Stimulated activated CD8-positive, alpha-beta memory T cell treated with anti-CD3 and anti-CD28 coated beads, Interleukin-12 subunit alpha, Interleukin-12 subunit beta, amount 100 ng/mL, for 4 hours (primary cell): ENCODE results near the gene SLX4IP.
A peak's percentile ranks its signal among the peaks of the same experiment; 100 is the strongest.

Experiments used
- DNase-seq: peaks from one replicate; pipeline ENCODE4 v3.0.0-alpha.2; 2020; ENCODE audit warnings: low read depth

SLX4IP gene

DNA sequence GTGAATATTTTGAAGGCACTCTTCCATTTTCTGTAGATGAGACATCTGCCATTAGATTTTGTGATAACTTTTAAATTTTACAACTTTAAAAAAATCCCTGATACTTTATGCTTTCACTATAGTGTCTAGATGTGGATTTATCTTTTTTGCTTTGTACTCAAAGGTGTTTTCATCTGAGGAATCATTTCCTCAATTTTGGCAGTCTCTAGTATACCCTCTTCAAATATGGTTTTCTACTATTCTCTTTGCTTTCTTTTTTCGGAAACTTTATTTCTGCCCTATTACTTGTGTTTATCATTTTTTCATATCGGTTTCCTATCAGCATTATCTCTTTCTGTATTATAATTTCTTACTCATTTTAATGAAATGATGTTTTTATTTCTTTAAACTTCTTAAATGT lies 62.2 kb downstream of the SLX4IP start:
- DNase-seq: no peak

DNA sequence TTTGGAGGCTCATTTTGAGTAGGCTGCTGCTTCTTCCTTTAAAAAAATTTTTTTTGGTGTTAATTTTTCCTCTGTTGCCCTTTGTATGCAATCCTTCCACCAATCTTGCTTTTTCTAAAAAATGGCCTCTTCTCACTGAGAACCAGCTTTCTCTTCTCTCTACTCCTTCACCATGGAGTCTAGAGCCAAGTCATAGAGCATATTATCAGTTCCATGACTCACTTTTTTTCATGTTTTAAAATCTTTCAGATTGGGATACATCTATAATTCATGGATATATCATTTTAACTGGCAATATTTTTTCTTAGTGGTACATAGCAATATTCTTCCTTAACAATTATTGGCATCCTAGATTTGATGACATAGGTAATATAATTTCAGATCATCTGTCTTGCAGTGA lies 62.7 kb downstream of the SLX4IP start:
- no peak for DNase-seq

DNA sequence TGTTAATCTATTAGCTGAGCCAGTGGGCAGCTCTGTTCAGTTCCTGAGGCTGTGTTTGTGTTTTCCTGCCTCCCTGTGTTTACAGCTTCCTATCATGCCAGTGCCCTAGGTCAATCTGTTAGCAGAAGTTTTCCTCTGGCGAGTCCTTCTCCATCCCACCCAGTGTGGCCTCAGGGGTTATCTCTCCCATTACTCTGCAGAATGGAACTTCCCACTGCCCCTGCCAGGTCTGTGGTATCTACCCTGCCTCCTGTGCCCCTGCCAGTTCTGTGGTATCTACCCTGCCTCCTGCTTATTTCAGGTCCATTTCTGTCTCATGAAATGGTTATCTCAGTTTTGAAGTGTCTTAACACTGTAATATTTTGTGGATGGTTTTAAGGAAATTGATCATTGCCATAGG lies 63.1 kb downstream of the SLX4IP start:
- no peak for DNase-seq

DNA sequence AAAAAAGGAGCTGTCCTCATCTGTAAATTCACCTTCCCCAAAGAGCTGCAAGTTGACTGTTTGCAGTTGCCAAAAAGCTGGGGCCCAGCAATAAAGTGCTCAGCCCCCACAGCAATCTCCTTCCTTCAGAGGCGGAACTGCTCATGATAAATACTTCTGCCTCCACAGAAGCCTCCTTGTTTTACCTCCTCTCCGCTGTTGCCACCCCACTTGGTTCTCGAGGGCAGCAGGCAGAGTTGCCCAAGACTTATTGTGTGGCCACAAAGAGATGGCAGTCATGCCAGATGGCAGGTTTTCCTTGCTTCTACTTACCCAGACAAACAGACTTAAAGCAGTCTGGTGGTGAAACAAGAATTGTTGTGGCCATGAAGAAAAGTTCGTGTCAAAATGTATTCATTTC lies 66.3 kb downstream of the SLX4IP start:
- DNase-seq: no peak

DNA sequence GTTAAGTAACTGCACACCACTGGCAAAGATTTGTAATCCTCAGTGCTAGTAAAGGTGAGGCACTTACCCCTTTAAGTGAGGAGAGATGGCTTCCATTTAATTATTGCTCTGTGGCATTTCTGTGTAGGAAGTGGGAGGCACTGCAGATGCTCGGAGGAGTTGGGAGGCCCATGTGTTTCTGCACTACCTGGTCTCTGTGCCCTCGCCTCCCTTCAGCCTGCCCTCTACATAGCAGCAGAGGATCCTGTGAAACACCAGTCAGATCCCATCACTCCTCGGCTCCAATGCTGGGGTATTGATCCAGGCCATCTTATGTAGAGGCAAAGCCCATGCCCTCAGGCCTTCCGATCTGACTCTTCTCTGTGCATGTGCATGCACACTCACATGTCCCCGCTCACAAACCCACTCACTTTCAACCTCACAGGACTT lies 67.0 kb downstream of the SLX4IP start:
- DNase-seq: no peak

DNA sequence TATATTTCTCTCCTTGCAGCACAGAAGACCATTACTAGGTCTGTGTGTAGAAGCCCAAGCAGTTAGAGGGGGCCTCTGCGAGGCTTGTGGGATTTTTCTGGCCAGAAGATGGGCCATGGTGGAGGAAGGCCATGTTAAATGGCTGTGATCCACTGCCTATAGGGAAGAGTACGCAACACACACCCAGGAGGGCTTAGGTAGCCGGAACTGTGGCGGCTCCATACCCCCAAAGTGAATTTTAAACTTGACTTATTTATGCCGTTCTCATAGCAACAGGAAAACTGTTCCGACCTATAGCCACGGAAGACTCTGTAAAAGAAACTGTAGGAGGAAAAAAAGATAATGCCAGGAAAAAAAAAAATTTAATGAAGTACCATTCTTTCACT lies 69.5 kb downstream of the SLX4IP start:
- DNase-seq: no peak

DNA sequence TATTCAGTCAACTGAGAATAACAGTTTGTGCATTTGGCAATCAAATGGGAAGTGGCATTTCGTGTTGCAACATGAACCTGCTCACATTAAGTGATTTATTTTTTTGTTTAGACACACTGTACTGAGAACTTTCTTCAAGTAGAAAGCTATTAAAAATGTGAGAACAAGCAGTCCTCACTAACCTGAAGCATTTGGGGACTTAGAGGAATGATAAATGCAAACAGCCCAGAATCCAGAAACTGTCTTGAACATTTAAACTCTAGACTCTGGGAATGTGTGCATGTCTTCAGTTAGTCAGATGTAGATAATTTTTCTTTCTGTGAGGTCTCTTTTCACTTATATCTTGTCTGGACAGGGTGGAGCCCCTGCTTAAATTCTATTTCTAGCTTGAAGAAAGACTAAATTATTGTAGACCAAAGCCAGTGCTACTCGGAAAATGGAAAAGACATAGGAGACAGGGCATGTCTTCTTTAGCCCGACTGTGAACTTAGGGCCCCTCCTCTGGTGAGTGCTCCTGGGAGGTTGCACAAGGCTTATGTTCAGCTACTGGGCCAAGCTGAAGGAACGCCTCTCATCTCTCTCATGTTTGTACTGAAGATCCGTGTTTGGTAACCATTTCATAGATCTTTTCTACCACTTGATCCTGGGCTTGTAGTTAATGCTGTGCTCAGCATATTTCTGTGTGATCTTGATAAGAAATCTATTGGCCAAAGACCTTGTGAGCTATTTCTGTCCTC lies 70.1 kb downstream of the SLX4IP start:
- DNase-seq: no peak

DNA sequence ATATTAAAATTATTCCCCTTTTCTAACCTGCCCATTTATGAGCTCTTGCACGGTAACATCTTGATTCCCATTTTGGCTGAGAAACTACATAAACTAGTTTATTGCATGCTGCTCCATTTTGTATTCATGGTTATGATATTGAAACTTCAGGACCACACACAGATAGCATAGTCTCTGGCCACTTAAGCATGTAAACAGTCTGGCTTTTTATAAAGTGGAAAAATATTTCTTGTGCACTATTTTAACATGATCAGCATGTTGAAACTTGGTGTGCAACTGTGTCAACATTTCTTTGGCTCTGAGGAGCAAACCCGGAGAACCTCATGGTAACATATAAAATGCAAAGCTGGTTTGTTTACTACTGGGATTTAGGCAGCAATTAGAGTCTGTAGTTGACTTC lies 70.7 kb downstream of the SLX4IP start:
- DNase-seq: no peak

DNA sequence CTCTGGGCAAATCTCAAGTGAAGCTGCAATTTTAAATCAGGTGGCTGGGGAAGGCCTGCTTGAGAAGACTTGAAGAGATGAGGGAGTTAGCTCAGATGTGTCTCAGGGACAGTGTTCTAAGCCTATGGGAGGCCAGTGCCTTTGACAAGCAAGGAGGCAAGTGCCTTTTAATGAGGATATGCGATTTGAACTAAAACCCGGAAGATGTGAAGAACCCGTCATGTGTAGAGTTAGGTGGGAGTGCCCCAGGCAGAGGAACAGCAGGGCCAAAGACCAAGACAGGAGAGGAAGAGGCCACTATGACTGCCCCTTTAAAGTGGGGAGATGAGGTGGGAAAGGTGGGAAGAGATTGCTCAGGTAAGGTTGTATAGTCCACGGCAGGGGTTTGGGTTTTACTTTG lies 71.9 kb downstream of the SLX4IP start:
- DNase-seq: no peak

DNA sequence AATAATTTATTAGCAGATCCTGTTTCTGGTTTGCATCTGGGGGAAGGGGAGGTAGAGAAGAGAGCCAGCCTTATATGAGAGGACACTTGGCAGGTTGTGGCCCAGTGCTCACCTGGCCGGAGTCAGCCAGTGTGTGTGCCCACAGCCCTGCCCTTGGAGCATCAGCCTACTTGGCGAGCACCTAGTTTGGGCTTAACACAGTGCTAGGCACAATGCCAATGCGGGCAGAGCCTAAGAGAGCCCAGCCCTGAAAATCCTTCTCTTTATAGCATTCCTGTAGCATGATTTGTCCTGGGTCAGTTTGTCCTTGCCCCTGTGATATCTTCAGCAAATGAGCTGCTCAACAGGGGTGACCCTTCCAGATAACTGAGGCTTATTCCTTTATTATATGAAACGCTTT lies 73.0 kb downstream of the SLX4IP start:
- DNase-seq: no peak

DNA sequence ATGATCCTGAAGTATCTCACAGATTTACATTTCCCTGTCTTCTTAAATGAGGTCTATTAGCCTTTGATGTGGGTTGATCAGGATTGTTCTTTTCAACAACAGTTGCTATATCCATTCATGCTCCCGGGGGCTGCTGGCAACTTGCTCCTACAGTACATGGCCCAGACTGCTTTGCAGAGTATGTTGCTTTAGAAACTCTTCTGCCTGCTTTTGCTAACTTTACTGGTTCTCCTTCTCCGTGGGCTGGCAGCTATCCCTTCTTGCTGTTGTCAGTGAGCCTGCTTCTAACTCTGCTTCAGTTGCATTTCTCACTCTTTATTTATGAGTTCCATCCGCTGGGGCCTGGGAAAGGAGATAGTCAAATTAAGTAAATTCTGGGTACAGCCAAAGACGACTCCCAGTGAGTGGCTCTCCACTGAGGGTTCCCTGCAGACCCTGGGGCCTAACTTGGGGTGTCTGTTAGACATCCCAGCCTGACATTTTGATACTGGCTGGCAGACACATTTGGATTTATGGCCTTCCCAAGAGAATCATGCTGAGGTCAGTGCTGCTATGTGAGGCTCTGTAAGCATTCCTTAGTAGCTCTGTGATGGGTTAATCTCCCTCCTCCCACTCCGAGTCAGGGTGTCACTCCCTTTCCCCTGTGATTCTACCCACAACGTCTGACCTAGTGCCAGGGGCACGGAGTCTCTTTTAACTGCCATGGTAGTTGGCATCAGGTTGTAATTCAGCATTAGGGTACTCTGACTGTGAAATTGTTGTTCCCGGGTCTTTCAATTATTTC lies 73.6 kb downstream of the SLX4IP start:
- DNase-seq: no peak

DNA sequence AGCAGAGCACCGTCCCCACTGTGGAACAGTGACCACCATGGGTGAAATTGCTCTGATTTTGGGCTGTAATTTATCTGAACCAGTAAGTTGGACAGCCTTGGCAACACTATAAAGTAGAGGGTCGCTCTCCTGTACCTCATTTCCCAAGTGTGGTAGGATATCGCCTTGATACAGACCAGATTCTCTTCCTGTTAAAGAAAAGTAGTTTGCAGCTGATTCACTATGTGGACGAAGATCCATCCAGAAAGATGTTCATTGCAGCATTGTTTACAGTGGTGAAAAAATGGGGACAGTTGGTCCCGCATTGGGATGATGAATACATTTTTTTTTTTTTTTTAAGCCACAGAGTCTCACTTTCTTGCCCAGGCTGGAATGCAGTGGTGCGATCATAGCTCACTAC lies 74.3 kb downstream of the SLX4IP start:
- no peak for DNase-seq

DNA sequence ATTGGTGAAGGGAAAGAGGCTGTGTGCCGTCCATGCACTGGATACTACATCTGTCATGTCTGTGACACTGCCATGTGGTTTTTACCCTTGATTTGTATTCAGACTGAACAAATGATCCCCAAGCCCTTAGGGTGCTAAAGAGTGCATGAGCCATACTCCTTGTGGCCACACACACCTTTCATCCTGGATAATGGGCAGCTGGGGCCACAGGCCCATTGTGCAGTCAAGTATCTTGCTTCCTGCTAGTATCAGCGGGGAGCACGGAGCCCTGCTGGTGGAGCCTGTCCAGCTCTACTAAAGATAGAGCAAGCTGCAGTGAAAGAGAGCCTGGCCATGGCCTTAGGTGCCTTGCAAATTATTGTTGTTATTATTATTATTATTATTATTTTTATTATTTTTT lies 75.1 kb downstream of the SLX4IP start:
- no peak for DNase-seq

DNA sequence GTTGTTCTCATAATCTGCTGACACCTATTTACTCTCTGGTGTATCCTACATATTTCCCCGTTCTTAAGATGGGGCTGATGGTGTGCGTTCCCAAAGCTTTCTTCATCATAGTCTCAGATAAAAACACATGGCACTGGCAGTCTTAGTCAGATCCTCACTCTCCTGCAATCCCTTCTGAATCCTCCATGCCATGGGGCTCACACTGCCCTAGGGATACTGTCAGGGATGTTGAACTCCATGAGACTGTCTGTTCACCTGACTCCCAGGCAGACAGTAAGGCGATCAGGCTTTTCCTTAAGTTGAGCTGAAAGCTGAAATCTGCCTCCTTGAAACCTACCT lies 76.0 kb downstream of the SLX4IP start:
- DNase-seq: no peak

DNA sequence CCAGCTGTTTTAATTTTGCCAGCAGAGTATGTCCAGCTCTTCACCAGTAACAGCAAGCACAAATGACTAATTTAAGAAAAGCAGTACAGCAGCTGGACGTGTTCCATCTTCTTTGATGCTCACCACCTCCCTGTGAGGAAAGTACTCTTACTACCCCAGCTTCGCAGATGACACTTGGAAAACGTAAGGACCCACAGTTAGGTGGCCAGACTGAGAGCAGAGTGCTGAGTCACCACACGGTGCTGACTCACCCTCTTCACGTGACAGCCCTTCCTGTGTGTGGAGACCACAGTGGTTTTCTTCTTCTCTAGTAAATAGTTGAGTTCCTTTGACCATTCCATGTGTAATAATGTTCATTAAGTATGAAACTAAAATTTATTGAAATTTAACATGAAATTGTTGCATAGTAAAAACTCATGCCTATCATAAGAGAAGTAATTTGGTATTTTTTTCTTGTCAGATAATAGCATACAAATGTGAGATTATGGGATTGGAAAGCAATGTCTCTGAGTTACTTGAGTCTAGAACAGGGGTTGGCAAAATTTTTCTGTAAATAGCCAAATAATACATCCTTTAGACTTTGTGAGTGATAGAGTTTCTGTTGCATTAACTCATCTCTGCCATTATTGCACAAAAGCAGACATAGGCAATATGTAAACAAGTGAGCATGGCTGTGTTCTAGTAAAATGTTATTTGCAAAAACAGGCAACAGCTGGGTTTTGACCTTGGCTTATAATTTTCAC lies 76.6 kb downstream of the SLX4IP start:
- peak; percentile 59 for DNase-seq

DNA sequence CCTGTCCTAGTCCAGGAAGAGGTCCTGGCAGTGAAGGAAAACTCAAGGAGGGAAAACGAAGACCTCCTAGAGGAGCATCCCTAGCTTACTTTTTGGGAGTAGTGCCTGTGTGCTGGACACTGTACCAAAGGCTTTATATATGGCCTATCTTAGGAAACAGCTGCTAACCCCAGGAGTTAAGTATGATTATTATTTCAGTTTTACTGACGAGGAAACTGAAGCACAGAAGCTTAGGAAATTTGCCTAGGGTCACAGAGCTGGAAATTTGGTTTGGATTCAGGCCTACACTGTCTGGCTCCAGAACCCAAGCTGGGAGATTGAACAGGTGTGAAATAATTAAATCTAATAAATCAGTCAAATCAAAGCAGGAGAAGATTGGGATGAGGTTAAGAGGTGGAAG lies 78.0 kb downstream of the SLX4IP start:
- no peak for DNase-seq

DNA sequence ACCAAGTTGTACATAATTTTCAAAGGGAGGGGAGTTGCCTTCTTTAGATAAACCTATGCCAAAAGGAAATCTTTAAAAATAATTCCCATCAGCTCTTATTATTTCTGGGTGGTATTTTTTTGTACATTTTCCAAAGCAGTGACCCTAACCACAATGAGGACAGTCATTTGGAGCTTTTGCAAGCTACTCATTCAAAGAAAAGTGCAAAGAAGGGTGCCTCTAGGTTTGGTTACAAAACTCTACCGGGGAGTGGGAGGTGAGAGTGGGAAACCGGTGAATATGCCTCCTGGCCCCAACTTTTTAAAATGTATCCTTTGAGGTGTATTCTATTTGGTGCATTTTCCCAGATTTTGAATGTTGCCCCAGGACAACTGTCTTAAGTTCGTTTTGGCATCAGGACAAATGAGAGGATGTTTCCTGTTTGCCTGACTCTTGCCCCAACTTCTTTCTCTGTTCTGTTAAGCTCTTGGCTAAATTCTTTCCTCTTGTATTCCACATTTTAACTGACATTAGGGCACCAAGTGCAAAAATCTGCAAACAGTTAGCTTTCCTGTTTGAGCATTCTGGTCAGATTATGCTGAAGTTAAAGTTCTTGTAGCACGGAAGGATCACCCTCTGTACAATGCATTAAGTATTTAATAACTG lies 78.9 kb downstream of the SLX4IP start:
- DNase-seq: no peak

DNA sequence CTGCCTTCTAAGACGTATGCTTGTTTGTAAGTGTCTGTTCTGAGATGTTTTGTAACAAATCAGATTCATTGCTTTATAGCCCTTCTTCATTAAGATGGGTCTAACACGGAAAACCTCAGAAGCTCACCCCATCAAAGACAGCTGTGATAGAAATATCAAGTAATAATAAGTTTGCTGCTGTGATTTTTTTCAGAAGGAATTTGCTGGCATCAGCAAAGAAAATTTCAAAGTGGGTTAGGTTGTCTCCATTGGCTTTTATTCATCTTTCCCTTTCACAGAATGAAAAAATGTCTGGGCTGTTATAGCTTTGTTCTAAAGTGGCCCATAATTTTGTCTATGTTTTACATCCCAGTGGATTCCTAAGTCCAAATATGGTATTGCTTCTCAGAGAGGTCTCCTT lies 81.4 kb downstream of the SLX4IP start:
- DNase-seq: no peak

DNA sequence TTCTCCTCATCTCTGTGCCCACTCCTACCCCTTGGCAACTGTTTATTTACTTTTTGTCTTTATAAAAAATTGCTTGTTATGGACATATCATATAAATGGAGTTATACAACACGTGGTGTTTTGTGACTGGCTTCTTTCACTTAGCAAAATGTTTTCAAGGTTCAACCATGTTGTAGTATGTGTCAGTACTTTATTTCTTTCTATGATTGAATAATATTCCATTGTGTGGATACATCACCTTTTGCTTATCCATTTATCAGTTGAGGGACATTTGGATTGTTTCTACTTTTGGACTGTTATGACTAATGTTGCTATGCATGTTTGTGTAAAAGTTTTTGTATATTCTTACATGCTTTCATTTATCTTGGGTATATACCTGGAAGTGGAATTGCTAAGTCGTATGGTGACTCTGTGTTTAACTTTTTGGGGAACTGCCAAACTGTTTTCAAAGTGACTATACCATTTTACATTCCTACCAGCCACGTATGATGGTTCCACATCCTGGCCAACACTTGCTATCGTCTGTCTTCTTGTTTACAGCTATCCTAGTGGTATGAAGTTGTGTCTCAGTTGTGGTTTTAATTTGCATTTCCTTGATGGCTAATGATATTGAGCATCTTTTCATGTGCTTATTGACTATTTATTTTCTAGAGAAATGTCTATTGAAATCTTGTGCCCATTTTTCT lies 84.4 kb downstream of the SLX4IP start:
- no peak for DNase-seq

DNA sequence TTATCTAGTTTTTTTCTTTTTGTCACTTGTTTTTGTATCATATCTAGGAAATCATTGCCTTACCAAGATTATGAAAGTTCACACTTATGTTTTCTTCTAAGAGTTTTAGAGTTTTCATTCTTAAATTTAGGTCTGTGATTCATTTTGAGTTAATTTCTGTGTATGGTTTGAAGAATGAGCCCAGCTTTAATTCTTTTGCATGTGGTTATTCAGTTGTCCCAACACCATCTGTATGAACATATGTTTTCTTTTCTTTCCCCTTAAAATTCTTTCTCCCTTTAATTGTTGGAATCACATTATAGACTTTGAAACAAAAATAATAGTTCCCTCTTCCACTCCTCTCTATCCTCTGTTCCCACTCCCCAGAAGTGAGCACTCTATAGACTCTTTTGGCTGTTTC lies 85.4 kb downstream of the SLX4IP start:
- no peak for DNase-seq

DNA sequence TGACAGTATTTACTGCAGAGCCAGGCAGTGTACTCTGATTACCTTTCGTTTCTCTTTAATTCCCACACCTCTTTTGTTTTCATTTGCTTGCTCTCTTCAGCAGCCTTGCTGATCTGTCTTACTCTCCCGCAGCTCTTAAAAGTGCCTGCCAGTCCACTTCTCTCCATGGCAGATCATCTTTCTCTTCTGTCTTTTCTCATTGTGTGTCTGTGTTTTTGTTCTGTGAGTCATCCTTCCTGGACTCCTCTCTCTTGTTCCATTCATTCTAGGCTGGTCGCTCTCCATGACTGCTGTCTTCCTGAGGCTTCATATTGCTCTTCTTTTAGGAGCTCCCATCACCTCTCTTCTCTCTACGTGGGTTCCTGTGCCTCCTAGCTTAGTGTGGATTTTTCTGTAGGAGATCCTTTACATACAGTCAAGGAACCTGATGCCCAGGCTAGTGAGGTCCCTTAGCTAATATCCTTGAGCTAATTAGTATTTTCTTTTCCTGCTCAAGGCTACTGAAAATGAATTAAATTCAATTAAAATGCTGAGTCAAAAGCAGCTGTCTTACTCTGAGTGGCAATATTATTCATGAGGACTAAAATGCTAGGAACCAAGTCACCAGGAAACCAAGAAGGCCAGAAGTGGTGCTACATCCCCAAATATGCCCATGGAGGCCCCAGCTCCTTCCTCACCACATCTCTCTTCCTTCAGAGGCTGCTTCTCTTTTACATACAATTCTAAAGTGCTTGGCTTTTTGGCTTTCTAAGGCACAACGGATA lies 86.1 kb downstream of the SLX4IP start:
- DNase-seq: no peak
